GDM1 (cell line): ENCODE results near the gene PLAAT3.
"Not testable (repeated sequence)": the region's sequence is repeated elsewhere in the genome, so short reads cannot be mapped to it uniquely, and the experiment has no call there.

Experiments used
- DNase-seq: peaks from one replicate; lab custom pipeline; 2025; lab: John Stamatoyannopoulos, UW

PLAAT3 gene

DNA sequence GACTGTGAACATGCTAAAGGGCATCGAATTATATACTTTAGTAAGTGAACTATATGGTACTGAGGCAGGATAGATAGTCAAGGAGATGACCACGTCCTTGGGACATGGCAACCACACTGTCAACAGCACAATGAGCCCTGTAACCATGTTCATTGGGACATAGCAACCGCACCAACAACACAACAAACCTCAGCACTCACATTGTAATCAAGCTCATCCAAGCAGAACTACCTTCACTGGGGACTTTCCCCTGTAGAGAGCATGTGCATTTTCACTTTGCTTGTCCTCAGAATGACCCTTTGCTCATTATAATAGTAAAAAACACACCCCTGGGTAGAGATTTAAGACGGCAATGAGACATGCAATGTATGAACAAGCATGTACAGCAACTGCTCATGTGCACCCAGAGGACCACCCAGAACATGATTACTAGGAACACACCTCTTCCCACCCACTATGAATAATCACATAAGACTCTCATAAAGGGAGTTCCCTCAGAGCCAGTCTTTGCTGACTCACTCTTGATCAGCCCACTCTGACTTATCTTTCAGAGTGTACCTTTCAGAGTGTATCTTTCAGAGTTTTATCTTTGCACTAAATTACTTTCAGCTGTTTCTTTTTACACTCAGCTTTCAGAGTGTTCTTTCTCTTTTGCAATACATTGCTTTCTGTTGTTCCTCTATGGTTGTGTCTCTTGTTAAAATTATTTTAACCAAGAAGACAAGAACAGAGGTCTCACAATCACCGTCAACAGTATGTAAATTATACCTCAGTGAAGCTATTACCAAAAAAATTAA, 47.0 kb downstream of the PLAAT3 start:
- no peak for DNase-seq

DNA sequence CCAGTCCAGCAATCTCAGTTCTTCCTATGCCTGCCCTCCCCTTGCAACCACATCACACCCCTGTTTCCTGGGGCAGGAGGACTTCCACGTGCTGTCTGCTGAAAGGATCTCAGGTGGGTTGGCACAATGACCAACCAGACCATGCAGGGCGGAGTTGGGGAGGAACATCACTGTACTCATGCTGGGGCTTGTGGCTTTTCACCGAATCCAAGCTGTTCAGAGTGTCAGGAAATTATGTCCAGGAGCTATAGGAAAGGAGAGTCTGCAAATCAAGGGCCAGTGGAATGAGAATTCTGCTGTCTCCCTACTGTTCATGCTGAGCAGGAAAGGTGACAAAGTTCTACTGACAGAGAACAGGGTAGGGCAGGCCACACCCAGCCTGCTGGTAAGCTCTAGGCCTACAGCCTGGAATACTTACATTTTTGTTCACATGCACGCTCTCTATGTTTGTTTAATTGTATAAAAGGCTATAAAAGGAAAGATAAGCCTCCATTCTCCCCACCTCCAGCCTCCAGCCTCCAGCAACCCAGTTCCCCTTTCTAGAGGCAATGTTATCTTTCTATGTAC, 49.4 kb downstream of the PLAAT3 start:
- no peak for DNase-seq

DNA sequence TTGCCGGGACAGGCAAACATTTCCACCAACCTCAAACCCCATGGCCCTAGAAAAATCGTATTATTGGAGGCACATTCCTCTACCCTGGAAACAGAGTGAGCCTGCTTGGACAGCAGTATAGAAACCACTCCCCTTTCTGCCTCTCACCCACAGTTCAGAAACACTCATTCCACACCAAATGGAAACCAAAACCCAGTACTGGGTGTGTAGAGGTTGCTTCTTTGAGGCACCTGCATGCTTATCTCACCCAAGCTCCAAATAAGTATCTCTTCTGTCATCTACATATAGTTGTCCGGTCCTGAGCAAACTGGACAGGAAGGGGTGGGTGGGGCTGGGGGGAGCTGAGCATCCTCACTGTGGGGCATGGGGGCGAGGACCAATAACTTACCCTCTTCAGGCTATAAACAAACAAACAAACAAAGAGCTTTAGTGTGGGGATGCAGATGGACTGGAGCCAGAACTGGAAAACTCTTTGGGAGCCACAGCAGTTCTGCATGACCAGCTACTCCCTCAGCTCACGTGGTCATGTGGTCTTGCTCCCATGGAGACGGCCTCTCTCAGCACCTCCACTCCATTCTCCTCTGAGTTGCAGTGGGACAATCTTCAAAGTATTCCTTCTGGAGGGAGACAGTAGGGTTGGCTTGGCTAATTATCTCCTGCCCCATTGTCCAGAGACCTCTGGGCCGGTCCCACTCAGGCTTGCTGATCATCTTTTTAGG, 50.0 kb downstream of the PLAAT3 start:
- DNase-seq: no peak

DNA sequence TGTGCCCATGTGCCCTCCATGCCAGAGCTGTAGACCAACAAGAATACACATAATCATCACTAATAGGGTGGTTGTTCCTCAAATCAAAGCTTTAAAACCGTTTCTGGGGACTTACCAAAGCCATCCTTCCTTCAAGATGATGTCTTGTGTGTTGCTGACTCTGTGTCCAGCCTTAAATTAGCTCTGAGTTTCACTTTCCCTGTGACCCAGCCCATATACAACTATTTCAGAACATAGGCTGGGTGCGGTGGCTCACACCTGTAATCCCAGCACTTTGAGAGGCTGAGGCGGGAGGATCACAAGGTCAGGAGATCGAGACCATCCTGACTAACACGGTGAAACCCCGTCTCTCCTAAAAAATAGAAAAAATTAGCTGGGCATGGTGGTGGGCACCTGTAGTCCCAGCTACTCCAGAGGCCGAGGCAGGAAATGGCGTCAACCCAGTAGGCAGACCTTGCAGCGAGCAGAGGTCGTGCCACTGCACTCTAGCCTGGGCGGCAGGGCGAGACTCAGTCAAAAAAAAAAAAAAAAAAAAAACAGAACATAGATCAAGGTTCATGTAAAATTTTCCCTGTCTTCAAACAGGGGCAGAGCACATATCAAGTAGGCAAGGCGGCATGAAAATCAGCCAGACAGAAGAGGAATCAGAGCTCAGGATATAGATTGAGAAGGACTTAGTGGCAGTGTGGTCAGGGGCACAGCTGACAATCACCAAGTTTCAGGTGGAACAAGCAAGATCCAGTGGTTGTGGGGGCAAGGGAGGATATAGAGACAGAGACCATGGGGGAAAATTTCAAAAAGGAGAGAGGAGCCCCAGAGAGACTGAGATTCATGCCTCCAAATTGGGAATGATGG, 50.8 kb downstream of the PLAAT3 start, which contains the start of gene PLAAT2:
Gene PLAAT2 (minus strand): TSS at position 179 of the 855 bp plus-strand sequence. CDS start 55 bp downstream, at position 124.
- no peak for DNase-seq

DNA sequence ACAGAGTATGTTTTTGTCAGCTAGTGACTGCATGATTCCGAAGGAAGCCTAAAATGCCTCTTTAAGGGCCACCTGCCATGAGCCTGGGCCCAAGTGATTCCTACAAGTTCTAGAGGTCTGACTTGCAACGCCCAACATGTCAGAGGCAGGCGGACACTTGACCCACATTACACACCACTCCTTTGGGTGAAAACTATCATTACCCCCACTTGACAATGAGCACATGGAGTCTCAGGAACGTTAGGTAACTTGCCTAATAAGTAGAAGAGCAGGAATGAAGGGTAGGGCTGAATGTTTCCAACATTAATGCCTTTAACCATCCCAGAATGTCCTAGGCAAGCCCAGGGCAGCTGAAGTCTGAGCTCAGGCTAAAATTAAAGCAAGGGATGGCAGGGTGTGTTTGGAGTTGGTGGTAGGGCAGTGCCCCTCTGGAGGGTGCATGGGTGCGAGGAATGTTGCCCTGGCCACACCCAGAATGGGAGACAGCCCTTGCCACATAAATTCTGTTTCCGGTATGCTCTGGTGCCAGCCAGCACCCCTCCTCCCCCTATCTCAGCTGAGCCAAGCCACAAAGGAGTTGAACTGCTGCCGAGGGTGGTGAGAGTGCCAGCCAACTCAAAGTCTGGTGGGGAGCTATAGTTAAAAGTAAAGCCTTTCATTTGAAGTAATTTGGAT, 53.6 kb downstream of the PLAAT3 start:
- DNase-seq: no peak

DNA sequence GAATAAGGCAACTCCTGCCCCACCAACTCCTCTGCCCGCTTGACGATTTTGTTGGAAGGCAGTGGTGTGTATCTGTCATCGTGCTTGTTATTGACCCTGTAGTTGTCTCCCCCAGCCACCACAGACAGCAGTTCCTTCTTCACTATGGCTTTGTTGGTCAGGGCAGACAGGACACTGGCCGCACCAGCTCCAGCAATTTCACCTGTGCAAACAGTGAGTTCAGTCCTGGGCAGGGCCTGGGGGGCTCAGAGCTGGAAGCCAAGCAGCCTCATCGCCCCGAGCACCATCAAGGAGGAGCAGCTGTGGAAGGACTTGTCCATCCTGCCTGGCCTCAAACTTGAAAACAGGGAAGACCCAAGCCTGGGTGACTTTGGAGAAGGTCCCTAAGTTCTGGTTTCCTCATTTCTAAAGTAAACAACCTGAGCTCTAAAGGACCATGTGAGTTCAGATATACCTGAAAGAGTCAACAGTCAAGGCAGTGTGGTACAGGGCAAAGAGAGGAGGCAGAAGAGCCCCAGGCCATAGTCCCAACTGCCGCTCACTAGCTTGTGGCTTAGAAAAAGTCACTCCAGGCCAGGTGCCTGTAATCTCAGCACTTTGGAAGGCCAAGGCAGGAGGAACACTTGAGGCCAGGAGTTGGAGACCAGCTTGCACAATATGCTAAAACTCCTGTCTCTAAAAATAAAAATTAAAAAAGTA, 55.6 kb downstream of the PLAAT3 start:
- DNase-seq: no peak

DNA sequence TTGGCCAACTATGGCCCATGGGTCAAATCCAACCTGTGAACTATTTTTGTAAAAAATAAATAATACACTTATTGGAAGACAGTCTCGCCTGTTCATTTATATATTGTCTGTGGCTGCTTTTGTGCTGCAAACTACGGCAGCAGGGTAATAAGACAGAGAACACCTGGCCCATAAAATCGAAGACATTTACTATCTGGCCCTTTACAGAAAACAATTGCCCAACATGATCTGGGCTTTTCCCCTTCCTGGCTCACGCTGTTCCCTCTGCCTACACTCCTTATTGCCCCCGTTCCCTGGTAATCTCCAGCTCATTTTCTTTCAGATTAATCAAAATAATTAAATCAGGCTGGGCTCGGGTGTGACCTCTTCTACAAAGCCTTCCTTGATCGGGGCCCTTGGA, 56.7 kb downstream of the PLAAT3 start:
- DNase-seq: no peak

DNA sequence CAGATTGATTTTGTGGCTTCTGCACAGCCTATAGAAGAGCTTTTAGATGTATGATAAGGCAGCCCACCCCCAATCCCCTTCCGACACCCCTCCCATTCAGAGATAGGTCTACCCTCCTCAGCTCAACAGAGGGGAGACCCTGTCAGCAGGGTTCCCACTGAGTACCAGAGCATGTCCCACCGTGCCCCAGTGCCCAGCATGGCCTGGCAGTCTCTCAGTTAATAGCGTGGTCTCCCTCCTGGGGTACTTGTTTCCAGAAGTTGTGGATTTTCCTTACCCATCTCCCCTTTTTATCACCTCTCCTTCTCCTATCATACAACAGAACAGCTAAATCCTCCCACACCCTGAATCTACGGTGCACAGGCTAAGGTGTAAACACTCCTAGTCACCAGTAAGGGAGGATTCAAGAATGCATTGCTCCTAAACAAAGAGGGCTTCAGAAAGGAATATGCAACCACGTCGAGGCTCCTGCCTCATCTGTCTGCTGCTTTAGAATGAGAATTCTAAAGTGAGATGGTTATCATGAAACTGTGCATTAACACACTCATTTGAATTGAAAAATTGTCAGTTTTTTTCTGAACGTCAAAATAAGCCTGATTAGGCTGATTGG, 57.7 kb downstream of the PLAAT3 start:
- DNase-seq: no peak

DNA sequence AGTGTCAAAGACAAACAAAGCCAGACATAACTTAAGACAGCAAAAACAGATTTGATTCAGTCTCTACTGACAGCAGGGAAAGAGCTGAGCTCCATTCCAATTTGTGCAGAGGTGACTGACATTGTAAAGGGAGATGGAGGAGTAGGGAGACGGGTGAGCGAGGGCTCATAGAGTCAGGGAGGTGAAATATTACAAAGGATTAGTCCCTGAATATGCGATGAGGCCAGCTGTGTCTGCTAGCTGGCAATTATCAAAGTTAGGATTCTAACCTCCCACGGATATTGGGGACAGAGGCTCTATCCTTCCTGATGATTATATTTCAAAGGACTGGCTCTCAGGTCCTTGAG, 59.4 kb downstream of the PLAAT3 start:
- no peak for DNase-seq

DNA sequence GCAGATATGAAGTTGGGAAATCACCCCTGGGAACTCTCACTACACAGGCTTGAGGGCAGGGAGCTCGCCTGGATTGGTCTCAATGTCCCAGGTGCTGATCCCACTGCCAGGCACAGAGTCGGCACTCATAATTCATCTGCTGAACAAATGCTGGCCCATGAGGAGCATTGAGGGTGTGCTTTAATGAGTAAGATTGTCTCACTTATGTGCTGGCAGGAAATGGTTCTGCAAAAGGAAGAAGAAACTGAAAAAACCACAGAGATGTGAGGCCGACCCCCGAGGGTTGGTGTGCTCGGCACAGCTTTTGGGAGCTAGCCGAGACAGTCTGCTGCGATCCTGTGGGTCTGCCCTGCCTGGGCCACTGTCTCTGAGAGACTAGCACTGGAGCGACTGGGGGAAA, 60.5 kb downstream of the PLAAT3 start:
- DNase-seq: no peak

DNA sequence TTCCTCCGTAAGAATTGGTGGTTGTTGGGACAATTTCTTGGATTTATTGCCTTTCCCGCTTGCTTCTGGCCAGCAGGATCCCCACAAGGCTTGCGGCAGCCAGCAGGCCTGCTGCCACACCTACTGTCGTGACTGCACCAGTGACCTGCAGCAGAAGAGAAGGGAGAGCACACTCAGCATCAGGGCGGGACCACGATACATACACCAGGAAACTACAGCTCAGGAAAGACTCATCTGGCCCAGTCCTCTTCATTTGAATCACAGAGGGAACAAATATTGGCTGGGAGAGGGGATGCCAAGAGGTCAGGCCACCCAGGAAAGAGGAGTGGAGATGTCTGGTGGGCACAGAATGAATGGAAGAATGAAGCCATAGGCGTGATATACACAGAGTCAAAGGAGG, 61.3 kb downstream of the PLAAT3 start:
- DNase-seq: no peak

DNA sequence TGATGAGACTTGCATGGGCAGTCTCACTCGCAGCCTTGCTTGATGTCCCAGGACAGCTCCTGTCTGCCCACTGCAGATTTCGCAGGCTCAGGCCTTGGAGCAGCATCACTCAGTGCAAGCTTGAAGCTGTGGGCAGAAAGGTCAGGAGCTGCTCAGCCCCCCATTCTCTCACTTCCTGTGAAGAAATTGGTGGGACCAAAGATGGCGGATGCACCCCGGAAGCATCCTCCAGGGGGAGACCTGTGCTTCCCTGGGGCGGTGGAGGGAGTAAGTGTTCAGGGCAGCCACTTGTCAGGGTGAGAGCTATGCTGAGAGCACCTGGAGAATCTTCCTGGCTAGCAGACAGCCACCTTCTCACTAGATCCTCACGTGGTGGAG, 62.4 kb downstream of the PLAAT3 start:
- DNase-seq: no peak

DNA sequence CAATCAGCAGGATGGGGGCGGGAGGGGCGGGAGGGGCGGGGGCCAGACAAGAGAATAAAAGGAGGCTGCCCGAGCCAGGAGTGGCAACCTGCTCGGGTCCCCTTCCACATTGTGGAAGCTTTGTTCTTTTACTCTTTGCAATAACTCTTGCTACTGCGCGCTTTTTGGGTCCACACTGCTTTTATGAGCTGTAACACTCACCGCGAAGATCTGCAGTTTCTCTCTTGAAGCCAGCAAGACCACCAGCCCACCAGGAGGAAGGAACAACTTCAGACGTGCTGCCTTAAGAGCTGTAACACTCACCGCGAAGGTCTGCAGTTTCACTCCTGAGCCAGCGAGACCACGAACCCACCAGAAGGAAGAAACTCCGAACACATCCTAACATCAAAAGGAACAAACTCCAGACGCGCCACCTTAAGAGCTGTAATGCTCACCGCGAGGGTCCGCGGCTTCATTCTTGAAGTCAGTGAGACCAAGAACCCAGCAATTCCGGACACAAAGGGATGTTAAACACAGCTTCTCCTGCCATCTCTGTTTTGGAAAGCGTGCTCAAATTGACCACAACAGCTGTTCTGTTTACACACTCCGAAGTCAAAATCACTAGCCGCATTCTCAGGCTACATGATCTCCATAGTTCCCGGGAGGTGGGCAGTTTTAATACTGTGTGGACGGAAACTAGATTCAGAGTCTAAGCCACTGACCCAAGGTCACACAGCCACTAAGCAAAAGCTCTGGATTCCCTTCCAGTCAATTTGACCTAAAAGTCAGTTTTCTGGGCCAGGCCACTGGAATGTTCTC, 62.9 kb downstream of the PLAAT3 start:
- DNase-seq: no peak

DNA sequence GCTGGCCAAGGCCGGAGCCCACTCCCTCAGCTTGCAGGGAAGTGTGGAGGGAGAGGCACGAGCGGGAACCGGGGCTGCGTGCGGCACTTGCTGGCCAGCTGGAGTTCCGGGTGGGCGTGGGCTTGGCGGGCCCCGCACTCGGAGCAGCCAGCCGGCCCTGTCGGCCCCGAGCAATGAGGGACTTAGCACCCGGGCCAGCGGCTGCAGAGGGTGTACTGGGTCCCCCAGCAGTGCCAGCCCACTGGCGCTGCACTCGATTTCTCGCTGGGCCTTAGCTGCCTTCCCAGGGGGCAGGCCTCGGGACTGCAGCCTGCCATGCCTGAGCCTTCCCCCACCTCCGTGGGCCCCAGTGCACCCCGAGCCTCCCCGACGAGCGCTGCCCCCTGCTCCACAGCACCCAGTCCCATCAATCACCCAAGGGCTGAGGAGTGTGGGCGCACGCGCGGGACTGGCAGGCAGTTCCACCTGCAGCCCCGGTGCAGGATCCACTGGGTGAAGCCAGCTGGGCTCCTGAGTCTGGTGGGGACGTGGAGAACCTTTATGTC, 64.0 kb downstream of the PLAAT3 start:
- not testable (repeated sequence) for DNase-seq

DNA sequence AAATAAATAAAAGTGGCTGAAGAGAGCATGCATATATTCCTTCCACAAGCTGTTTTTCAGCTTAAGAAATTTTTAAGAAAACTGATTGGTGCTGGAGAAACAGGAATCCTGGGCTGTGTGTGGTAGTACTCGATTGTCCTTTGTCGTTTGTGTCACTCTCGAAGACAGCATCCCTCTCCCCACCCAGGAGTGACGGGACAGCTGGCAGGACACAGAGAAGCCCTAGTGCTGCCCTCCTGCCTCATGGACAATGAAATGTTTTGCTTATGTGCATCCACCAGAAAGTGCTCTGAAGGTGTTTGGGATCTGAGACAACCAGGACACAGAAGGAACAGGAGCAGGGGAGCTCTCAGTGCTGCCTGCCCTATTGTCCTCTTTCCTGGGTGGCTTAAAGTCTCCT, 64.8 kb downstream of the PLAAT3 start:
- DNase-seq: no peak

DNA sequence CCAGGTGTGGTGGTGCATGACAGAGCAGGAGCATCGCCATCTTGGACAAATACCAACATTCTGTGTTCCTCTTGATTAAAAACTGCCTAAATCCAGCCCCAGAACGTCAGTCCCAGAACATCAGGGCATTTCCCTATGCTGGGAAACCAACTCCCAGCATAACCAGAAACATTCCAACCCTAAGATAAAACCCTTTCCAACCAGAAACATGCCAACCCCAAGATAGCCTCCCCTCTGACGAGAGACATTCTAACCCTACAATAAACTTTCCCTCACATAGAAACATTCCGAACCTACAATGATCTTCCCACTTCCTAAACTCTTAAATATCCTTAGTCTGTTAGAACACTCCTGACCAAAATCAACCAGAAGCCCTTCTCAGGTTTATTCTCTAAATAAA, 66.1 kb downstream of the PLAAT3 start:
- DNase-seq: no peak

DNA sequence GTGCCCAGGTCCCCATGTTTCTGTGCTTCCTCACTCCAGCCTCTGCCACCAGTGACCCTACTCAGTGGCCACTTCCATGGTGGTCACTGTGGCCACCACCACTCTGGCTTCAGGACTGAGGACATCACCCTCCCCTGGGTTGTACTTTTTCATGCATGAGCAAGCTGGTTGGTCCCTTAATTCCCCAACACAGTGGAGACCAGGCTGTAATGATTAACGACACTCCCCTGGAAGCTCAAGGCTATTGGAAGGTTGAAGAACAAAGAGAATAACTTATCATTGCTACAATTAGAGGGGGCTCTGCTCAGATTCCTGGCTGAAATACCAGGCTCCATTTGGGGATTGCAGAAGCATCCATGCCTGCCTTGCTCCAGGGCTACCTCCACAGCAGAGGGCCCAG, 67.2 kb downstream of the PLAAT3 start:
- no peak for DNase-seq

DNA sequence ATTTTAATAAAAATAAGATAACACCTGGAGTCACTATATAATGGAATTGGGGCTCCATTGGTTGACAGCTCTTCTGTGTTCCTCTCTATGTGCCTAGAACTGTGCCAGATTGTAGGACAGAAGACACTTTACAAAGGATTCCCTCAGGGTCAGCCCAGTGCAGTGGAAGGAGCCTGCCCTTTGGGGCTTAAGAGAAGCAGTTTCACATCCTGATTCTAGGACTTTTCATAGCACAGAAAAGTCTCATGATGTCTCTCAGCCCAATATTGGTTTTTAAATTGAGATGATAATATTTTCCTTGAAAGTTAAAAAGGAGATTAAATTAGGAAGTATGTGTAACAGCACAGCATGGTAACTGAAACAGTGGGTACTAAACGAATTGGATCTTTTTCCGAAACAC, 70.5 kb downstream of the PLAAT3 start:
- DNase-seq: no peak

DNA sequence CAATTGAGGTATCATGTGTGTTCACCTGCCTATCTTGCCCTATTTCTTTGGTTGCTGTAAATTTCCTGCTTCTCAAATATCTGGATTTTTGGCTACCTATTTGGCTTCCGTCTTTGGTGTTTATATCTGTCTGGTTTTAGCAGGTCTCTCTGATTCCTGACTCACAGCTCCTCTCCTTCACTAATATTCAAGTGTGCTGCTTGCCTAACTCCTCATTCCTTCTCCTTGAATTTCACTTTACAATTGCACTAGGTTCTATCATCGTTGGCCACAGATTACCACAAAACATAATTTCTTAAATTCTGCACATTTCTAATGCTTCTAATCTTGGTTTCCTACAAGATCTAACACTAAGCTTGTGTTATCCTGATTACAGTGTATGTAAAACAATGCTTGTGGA, 71.7 kb downstream of the PLAAT3 start:
- not testable (repeated sequence) for DNase-seq
